GM10248 (cell line): Measurements from ENCODE around the gene LBR.

ENCODE experiments used
- CTCF ChIA-PET: fragments of 300-600 bp; sonication (Branson Sonifier 250); formaldehyde crosslinking; extraction: SDS; loops from one replicate; lab custom pipeline; 2021; ENCODE audit warnings: antibody characterized with exemption; lab: Yijun Ruan, JAX
- POLR2A ChIA-PET: fragments of 350-650 bp; sonication (Branson Sonifier 250); formaldehyde crosslinking; extraction: SDS; loops from one replicate; lab custom pipeline; 2020; ENCODE audit warnings: antibody characterized with exemption; lab: Yijun Ruan, JAX
- DNase-seq: peaks from one replicate; pipeline ENCODE4 v3.0.0; 2012; ENCODE audit errors: extremely low spot score
- TF ChIP-seq, protein P1 (sequence below): IDR thresholded peaks from 2 replicates; pipeline ENCODE4 v1.5.1; 2012; ENCODE audit warnings: mild to moderate bottlenecking, low read depth; ENCODE audit errors: extremely low read depth, missing control alignments, control extremely low read depth

The LBR gene

DNA sequence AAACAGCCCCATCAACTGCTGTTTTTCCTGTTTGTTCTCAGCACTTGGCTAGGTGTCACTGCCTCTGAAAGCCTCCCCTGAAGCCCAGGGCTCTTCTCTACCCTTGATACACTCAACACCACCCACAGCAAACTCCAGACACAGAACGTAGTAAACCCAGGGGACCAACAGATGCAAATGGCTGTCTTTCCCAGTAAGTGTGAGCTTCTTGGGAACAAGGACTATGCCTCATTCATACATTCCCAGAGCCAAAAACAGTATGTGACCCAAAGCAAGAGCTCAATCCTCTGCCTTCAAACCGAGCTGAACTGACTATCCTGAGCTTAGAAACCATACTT, 4.4 kb downstream of the LBR start:
- ChIA-PET POLR2A (no interaction called here), CTCF (interaction anchor here (1.1 to 4.0 kb wide), 3 partner anchors 10 to 52 kb away, joined by 4 to 11 read pairs (median 4); no protein-coding TSS in a partner anchor)
- DNase-seq = no peak
- TF ChIP-seq, protein P1, sequence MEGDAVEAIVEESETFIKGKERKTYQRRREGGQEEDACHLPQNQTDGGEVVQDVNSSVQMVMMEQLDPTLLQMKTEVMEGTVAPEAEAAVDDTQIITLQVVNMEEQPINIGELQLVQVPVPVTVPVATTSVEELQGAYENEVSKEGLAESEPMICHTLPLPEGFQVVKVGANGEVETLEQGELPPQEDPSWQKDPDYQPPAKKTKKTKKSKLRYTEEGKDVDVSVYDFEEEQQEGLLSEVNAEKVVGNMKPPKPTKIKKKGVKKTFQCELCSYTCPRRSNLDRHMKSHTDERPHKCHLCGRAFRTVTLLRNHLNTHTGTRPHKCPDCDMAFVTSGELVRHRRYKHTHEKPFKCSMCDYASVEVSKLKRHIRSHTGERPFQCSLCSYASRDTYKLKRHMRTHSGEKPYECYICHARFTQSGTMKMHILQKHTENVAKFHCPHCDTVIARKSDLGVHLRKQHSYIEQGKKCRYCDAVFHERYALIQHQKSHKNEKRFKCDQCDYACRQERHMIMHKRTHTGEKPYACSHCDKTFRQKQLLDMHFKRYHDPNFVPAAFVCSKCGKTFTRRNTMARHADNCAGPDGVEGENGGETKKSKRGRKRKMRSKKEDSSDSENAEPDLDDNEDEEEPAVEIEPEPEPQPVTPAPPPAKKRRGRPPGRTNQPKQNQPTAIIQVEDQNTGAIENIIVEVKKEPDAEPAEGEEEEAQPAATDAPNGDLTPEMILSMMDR = no peak

DNA sequence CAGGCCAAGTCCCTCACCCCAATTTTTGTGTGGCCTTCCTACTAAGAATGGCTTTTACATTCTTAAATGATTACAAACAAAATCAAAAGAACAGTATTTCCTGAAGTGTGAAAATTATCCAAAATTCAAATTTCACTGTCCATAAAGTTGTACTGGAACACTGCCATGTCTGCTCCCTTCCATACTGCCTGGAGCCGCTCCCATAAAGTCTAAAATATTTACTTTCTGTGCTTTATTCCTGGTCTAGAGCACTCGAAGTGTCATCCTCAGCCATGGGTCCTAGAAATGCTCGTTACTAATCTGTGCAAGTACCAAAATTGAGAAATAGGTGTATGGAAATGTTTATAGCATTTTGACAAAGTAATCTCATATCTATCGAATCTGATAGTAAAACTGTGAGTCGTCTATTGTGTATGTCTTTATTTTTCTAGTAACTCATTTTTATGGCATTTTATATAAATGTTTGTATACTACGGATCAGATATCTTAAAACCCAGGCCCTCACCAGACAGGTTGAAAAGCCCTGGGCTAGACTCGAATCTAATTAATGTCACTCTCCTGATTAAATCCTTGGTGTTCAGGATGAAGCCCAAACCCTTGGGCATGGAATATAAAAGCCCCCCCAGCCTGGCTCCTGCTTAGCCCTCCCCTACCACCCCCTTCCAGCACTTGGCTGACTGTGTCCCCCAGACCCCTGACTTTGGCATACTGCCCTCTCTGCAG, 4.9 kb downstream of the LBR start:
- no peak for DNase-seq
- TF ChIP-seq, protein P1 = no peak
- CTCF ChIA-PET = interaction anchor here (0.6 to 4.0 kb wide), 4 partner anchors 9 to 52 kb away, joined by 3 to 11 read pairs (median 4); no protein-coding TSS in a partner anchor
- POLR2A ChIA-PET = no interaction called here

DNA sequence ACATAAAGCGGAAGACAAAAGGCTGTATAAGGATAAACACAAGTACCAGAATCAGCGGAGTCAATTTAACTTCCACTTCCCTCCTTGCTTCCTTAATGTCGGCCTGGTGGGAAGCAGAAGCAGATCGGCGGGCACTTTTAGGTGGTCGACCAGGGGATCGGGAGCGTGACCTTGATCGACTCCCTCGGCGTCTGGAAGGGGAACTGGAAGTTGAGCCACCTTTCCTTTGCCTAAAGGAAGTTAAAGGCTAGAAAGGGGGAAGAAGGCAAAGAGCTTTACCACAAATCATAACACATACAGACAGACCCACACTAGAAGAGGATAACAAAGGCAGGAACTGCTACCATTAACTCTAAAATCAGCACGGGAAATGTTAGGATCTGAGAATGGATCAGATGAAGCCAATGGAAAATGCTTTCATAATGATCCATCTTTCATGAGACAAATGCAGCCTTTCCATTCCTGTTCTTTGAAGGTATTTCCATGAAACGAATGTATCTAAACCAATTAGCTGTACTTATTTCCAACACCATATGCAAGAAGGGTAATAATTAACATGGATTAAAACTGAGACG, 5.7 kb downstream of the LBR start:
- DNase-seq = no peak
- ChIA-PET CTCF (interaction anchor here (0.6 kb wide), 1 partner anchor 12 kb away, joined by 3 read pairs; no protein-coding TSS in a partner anchor), POLR2A (no interaction called here)
- TF ChIP-seq, protein P1 = no peak

DNA sequence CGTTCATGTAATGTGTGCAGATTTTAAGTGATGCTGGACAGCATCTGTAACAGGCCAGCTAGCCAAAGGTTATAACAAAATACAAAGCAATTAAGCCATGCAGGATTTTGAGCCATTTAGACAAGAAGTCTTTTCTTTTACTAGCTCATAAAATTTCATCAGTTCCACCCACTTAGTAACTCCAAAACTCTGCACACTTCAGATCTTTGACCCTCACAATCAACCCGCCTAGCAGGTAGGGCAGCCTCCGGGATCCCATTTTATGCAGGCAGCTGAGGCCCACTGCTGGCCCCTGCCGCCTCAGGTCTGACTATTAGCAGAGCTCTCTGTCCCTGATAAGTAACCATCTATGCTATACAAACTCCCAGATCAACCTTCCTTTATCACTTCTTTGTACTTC, 9.2 kb downstream of the LBR start:
- CTCF ChIA-PET = interaction anchor here (0.6 to 1.6 kb wide), 4 partner anchors 13 to 26 kb away, joined by 3 to 8 read pairs (median 4); no protein-coding TSS in a partner anchor
- TF ChIP-seq, protein P1 = no peak
- DNase-seq = no peak
- POLR2A ChIA-PET = no interaction called here

DNA sequence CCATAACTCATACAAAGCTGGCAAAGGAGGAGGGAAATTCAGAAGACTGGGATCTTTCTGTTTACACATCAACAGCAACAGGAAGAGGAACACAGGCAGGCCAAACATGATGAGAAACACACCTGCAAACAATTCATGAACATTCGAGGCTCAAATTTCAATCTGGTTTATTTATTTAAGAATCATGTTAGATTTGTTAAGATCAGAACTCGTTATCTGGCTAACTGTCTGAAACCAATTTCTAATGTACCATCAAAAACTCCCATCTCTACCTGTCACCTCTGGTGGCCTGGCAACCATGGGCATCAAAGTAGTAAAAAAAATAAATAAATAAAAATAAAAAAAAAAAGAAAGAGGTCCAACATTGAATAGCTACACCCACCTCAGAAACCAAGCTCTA, 9.8 kb downstream of the LBR start:
- no peak for DNase-seq
- ChIA-PET POLR2A (no interaction called here), CTCF (interaction anchor here (0.6 to 1.6 kb wide), 4 partner anchors 13 to 27 kb away, joined by 3 to 8 read pairs (median 4); no protein-coding TSS in a partner anchor)
- TF ChIP-seq, protein P1 = no peak

DNA sequence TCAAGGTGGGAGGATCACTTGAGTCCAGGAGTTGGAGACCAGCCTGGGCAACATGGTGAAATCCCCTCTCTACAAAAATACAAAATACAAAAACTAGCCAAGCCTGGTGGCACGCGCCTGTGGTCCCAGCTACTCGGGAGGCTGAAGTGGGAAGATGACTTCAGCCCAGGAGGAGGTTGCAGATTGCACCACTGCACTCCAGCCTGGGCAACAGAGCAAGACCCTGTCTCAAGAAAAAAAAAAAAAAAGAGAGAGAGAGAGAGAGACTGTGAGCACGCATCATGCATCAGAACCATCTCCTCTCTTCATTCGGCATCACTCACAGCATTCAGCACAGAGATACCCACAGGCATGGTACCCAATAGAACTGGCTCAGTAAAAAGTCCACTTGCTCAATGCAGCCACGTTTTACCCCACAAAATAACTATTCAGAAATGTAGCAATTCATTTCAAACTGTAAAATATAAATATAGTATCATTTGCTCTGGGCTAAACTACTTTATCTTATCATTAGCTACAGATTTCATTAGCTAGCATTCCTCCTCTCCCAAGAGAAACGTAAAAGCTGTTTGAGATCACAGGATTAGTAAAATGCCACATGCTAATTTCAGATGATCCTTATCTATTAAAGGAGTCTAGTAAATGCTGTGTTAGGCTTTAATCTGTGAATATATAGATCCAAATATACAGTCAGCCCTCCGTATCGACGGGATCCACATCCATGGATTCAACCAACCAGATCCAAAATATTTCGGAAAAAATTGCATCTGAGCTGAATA, 11.7 kb downstream of the LBR start:
- TF ChIP-seq, protein P1 = no peak
- ChIA-PET CTCF (interaction anchor here (0.9 to 2.5 kb wide), 3 partner anchors 10 to 66 kb away, joined by 3 to 8 read pairs (median 3); no protein-coding TSS in a partner anchor), POLR2A (no interaction called here)
- no peak for DNase-seq
